Hepatocyte (in vitro differentiated cells): ENCODE data around the gene ARID3A. TPM values are rescaled to one million over a fixed set of nuclear protein-coding genes. Genes with fewer than 3 reads are reported as not detected.

Experiments used
- DNase-seq: peaks from one replicate; pipeline ENCODE4 v3.0.0-alpha.2; 2016; ENCODE audit warnings: low spot score
- H2AFZ ChIP-seq: fragments of 200-600 bp; sonication (generic); 2 replicates; pipeline ENCODE4 v1.6.0; 2016; ENCODE audit warnings: antibody characterized with exemption, mild to moderate bottlenecking
- H3K27ac ChIP-seq: fragments of 200-600 bp; sonication (generic); 2 replicates; pipeline ENCODE4 v1.5.1; 2016; ENCODE audit warnings: mild to moderate bottlenecking
- H3K27me3 ChIP-seq: fragments of 200-600 bp; sonication (generic); 2 replicates; pipeline ENCODE4 v1.6.1; 2016
- H3K36me3 ChIP-seq: fragments of 200-600 bp; sonication (generic); replicated peaks from 2 replicates; pipeline ENCODE4 v1.5.1; 2016; ENCODE audit warnings: low read depth; ENCODE audit not compliant: insufficient read depth
- H3K4me1 ChIP-seq: fragments of 200-600 bp; sonication (generic); 2 replicates; pipeline ENCODE4 v1.5.1; 2016; ENCODE audit warnings: mild to moderate bottlenecking, moderate library complexity; ENCODE audit not compliant: insufficient read depth
- H3K4me2 ChIP-seq: fragments of 200-600 bp; sonication (generic); 2 replicates; pipeline ENCODE4 v1.6.0; 2016
- H3K4me3 ChIP-seq: fragments of 200-600 bp; sonication (generic); 2 replicates; pipeline ENCODE4 v1.5.1; 2016; ENCODE audit warnings: mild to moderate bottlenecking
- H3K79me2 ChIP-seq: fragments of 200-600 bp; sonication (generic); 2 replicates; pipeline ENCODE4 v1.6.0; 2017; ENCODE audit warnings: mild to moderate bottlenecking
- H3K9me2 ChIP-seq: fragments of 200-600 bp; sonication (generic); replicated peaks from 2 replicates; pipeline ENCODE4 v1.6.0; 2017; ENCODE audit warnings: mild to moderate bottlenecking; ENCODE audit not compliant: insufficient read depth
- H3K9me3 ChIP-seq: fragments of 200-600 bp; sonication (generic); 2 replicates; pipeline ENCODE4 v1.5.1; 2016; ENCODE audit warnings: low read depth, mild to moderate bottlenecking
- H4K20me1 ChIP-seq: fragments of 200-600 bp; sonication (generic); 2 replicates; pipeline ENCODE4 v1.6.0; 2016; ENCODE audit warnings: mild to moderate bottlenecking; ENCODE audit not compliant: insufficient read depth, poor library complexity, severe bottlenecking
- CTCF ChIP-seq: fragments of 200-600 bp; sonication (generic); IDR thresholded peaks from 2 replicates; pipeline ENCODE4 v1.5.1; 2016; ENCODE audit warnings: antibody characterized with exemption, mild to moderate bottlenecking; ENCODE audit not compliant: poor library complexity
- EZH2 ChIP-seq: fragments of 200-600 bp; sonication (generic); IDR thresholded peaks from 2 replicates; pipeline ENCODE4 v1.6.1; 2016; ENCODE audit warnings: antibody characterized with exemption, mild to moderate bottlenecking, borderline replicate concordance
- EZH2phosphoT487 ChIP-seq: fragments of 200-600 bp; sonication (generic); IDR thresholded peaks from one replicate; pipeline ENCODE4 v1.6.1; 2018; ENCODE audit warnings: antibody characterized with exemption, mild to moderate bottlenecking, low read depth, moderate library complexity; ENCODE audit not compliant: unreplicated experiment, severe bottlenecking
- WGBS: methylation state at CpG from one replicate; pipeline ENCODE4 v1.1.6; 2016; ENCODE audit warnings: low lambda C conversion rate; ENCODE audit errors: missing lambda C conversion rate; 5-methylcytosine and 5-hydroxymethylcytosine counted together
- polyA plus RNA-seq: library from polyadenylated mRNA; unstranded; fragments of >200 nt; fragmentation: Nextera tagmentation; extraction: Ambion mirVana; gene quantifications from 2 replicates; pipeline ENCODE4 v1.2.1, GENCODE V29; 2016
- total RNA-seq: library from RNA; depleted of rRNA; stranded (reverse); fragments of >200 nt; gene quantifications from 2 replicates; pipeline ENCODE4 v1.2.3, GENCODE V29; 2014

ARID3A gene
- total and polyA plus RNA-seq, 2 experiments from 2014 or later, result 122 to 180 TPM

DNA sequence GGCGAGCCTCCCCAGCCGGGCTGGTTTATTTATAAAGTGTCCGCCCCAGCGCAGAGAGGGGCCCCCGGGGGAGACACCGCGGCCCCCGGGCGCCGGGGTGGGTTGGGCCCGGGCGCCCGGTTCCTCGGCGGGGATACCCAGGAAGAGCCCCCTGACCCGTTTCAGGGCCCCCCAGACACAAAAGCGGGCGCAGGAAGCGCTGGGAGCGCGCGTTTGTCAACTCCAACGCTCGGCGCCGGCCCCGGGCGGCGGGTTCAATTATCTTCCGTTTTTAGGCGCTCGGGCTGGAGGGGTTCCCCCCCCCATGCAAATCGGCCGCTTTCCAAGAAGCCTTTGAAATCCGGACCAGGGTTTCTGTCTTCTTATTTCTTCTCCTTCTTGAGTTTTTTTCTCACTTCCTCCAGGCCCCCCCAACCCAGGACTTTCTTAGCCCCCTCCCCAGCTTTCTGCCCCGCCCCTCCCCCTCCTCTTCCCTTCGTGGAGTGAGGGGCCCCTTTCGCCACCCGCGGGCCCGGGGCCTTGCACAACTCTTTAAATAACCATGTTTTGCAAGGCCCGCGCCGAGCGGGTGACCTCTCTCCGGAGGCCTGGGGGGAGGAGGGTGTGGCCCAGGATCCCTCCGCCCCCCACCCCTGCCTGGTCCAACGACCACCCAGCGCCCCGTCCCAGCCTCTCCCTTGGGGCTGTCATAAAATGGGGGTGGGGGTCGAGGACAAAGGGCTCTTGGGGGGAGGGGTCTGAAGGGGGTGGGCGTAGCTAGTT, 935 bp downstream of the ARID3A start:
- Histone ChIP-seq H2AFZ (no peak overlapping the region), H3K4me1 (peaks cover 10% of the 10 kb centered on the region), H3K9me3 (no peaks in the 10 kb centered on the region), H3K27me3 (no peaks in the 10 kb centered on the region), H3K4me3 (peak overlapping the region; percentile 70), H3K36me3 (no peaks in the 10 kb centered on the region), H3K27ac (peak overlapping the region; percentile 96), H3K9me2 (no peaks in the 10 kb centered on the region), H4K20me1 (peaks cover 33% of the 10 kb centered on the region), H3K79me2 (peaks cover 72% of the 10 kb centered on the region), H3K4me2 (peak overlapping the region; percentile 98)
- WGBS, result 0% methylated on average over 17 of the region's 52 CpGs
- no peak for TF ChIP-seq CTCF
- TF ChIP-seq EZH2phosphoT487, result no peak
- no peak for TF ChIP-seq EZH2
- DNase-seq, result peak; percentile 85

DNA sequence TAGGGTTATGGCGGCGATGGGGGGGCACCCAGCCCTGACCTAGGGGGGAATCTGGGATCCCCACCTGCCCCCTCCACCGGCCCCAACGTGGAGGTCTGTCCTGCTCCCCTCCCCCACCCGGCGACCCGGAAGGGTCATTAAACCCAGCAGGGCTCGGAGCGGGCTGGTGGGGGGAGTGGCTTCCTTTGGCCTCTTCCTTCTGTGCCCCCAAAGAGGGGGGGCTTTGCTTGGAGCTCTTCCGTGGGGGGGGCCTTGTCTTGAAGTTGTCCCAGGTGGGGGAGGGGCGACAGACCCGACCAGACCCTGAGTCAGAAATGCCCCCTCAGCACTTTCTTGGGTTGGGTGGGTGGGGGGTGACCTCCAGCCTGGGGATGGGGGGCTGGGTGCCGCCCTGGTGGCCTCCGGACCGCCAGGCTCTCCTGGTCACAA, 1.5 kb downstream of the ARID3A start:
- Histone ChIP-seq H3K4me3 (peak overlapping the region; percentile 70), H4K20me1 (peaks cover 39% of the 10 kb centered on the region), H3K9me3 (no peaks in the 10 kb centered on the region), H2AFZ (no peak overlapping the region), H3K9me2 (no peaks in the 10 kb centered on the region), H3K4me2 (peak overlapping the region; percentile 98), H3K36me3 (no peaks in the 10 kb centered on the region), H3K4me1 (peaks cover 16% of the 10 kb centered on the region), H3K27ac (peak overlapping the region; percentile 96), H3K79me2 (peaks cover 78% of the 10 kb centered on the region), H3K27me3 (no peaks in the 10 kb centered on the region)
- TF ChIP-seq EZH2, result no peak
- TF ChIP-seq CTCF, result no peak
- no peak for TF ChIP-seq EZH2phosphoT487
- peak; percentile 80 for DNase-seq
- 0% methylated on average over 7 of the region's 15 CpGs for WGBS

DNA sequence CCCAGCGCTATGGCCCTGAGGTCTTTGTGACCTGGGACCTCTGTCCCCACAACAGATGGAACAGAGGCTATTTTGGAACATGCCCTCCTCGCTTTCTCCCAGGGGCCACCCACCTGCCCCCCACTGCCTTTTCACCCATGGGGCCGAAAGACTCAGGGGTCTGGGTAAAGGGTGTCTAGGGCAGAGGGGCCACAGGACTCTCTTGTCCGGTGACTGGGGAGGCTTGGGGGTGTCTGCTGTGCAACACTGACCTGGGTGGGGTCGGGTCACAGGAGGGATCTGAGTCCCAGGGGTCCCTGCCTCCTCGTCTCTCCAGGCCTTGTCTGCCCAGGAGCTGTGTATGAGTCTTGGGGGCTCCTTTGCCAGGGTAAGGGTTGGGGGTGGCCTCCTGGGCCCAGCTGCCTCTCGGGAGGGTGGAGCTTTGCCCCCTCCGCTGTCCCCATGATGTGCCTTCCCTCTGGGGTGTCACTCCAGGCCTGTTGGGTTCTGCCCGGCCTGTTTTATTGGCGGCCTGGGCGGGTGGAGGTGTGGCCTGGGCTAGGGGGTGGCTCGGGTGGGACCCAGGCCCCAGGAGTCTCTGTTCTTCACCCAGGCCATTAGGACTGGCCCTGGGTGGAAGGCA, 2.1 kb downstream of the ARID3A start:
- Histone ChIP-seq H2AFZ (no peak overlapping the region), H3K4me1 (peaks cover 21% of the 10 kb centered on the region), H3K9me2 (no peaks in the 10 kb centered on the region), H3K27ac (peak overlapping the region; percentile 96), H3K27me3 (no peaks in the 10 kb centered on the region), H3K4me3 (peak overlapping the region; percentile 70), H3K36me3 (no peaks in the 10 kb centered on the region), H3K4me2 (peak overlapping the region; percentile 98), H3K79me2 (peaks cover 83% of the 10 kb centered on the region), H3K9me3 (no peaks in the 10 kb centered on the region), H4K20me1 (peaks cover 44% of the 10 kb centered on the region)
- TF ChIP-seq EZH2 (no peak), EZH2phosphoT487 (no peak), CTCF (no peak)
- DNase-seq, result peak; percentile 77
- WGBS, result 35% methylated on average over 7 of the region's 12 CpGs
